HCEC 1CT (cell line): ENCODE data around the gene APOBEC3C.
A peak's percentile ranks its signal among the peaks of the same experiment; 100 is the strongest.
"Not testable (repeated sequence)": the region's sequence is repeated elsewhere in the genome, so short reads cannot be mapped to it uniquely, and the experiment has no call there.

ENCODE experiments used
- DNase-seq: peaks from one replicate; pipeline ENCODE4 v3.0.0-alpha.2; 2017

The APOBEC3C gene

DNA sequence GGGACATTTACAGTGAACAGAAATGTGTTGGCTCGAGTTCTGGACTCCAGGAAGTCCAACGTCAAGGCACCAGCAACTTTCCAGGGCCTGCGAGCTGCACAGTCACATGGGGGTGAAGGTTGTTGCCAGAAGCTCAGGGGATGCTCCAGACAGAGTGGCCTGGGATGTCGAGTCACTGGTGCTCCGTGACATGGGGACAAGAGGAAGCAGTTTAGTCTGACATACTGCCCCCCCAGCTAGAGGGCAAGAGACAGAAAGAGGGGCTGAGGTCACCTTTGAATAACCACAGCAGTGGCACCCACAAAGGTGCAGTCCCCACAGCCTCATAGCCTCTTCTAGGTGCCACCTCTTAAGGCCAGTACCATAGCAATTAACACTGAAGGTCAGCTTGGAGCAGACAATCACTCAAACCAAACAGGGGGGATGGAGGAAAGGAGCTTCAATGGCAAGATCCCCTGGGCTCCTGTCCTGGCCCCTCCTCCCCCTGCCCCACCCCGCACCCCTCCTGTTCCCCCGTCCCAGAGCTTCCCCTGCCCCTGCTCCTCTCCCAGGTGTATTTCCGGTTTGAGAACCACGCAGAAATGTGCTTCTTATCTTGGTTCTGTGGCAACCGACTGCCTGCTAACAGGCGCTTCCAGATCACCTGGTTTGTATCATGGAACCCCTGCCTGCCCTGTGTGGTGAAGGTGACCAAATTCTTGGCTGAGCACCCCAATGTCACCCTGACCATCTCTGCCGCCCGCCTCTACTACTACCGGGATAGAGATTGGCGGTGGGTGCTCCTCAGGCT lies 10.7 kb downstream of the APOBEC3C start:
- DNase-seq, result no peak

GRCh38 chr22:39026509-39027150 lies 12.6 kb downstream of the APOBEC3C start:
- no peak for DNase-seq

DNA sequence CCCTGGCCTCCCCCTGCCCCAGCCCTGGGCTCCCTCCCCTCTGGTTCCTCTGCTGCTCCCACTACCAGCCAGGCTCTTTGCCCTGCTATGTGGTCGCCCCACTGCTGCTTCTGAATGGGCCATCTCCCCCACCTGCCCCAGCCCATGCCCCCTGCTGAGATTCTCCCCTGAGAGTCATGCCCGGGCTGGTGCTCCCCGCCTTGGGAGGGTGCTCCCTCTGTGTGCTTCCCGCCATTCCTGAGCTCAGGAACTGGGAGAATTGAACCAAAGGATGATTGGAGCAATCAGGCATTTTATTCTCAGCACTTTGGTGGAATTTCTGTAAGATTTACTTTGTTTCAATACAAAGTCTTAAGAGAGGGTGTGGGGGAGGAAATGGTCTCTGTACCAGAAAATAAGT lies 13.7 kb downstream of the APOBEC3C start:
- DNase-seq, result no peak

GRCh38 chr22:39028281-39028680 lies 14.2 kb downstream of the APOBEC3C start:
- no peak for DNase-seq

DNA sequence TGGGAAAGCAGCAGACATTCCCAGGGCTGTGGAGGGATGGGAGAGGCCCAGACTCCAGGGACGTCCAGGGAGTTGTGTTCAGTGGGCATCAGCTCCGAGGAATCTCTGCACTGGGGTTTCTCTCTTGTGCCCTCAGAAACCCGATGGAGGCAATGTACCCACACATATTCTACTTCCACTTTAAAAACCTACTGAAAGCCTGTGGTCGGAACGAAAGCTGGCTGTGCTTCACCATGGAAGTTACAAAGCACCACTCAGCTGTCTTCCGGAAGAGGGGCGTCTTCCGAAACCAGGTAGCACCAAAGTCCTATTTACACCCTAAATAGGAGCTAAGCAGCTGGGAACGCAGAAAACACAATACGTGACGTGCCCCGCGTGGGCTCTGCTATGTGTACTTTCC lies 15.2 kb downstream of the APOBEC3C start:
- no peak for DNase-seq

GRCh38 chr22:39030705-39031104 lies 16.6 kb downstream of the APOBEC3C start:
- DNase-seq, result no peak

GRCh38 chr22:39031434-39032295 lies 17.6 kb downstream of the APOBEC3C start:
- DNase-seq, result not testable (repeated sequence)

DNA sequence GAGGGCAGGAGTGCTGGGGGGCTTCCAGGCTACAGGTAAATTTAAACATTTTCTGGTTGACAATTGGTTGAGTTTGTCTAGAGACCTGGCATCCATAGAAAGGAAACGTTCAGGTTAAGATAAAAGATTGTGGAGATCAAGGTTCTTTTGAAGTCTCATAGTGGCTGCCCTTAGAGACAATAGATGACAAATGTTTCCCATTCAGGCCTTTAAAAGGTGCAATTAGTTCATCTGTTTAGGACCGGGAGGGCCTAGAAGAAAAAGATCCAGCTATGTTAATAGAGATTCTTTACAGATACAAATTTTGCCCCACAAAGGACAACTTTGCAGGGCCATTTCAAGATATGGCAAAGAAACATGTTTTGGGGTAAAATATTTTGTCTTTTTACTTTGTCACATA lies 23.0 kb downstream of the APOBEC3C start:
- not testable (repeated sequence) for DNase-seq

- DNase-seq, result no peak
Measured at GRCh38 chr22:39039306-39040126, 25.5 kb downstream of the APOBEC3C start.

- DNase-seq, result not testable (repeated sequence)
Measured at GRCh38 chr22:39040155-39040537, 26.1 kb downstream of the APOBEC3C start.

- peak; percentile 30 for DNase-seq
Measured at GRCh38 chr22:39040538-39041296, 26.7 kb downstream of the APOBEC3C start, which contains the start of gene APOBEC3F. Gene APOBEC3F (plus strand): TSS chr22:39040864. CDS start chr22:39040961, 97 bp downstream.

GRCh38 chr22:39041908-39042307 lies 27.9 kb downstream of the APOBEC3C start:
- DNase-seq, result no peak

DNA sequence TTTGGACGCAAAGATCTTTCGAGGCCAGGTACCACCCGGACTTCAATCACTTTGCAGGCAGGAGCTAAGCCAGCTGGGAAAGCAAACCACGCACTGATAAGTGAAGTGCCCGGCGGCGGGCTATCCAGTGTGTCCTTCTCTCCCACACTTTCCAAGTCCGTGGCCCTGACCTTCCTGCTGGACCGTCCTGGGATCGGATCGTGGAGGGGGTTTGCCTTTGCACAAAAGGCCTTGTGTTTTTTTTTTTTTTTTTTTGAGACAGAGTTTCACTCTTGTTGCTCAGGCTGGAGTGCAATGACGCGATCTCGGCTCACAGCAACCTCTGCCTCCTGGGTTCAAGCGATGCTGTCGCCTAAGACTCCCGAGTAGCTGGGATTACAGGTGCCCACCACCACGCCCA lies 29.0 kb downstream of the APOBEC3C start:
- not testable (repeated sequence) for DNase-seq

- DNase-seq, result not testable (repeated sequence)
Measured at GRCh38 chr22:39045136-39045535, 31.1 kb downstream of the APOBEC3C start.

GRCh38 chr22:39049486-39049885 lies 35.4 kb downstream of the APOBEC3C start:
- DNase-seq, result not testable (repeated sequence)

DNA sequence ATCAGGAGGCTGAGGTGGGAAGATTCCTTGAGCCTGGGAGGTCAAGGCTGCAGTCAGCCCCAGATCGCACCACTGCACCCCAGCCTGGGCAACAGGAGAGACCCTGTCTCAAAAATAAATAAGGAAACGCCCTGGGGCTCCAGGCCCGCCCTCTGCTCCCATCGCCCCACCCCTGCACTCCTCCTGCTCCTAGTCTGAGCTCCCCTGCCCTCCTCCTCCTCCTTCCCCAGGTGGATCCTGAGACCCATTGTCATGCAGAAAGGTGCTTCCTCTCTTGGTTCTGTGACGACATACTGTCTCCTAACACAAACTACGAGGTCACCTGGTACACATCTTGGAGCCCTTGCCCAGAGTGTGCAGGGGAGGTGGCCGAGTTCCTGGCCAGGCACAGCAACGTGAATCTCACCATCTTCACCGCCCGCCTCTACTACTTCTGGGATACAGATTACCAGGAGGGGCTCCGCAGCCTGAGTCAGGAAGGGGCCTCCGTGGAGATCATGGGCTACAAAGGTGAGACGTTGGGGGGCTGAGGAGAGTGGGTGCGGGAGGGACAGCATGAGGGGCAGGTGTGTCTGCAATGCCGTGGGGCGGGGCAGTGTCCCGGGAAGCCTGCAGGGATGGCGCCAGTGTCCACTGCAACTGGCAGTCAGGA lies 37.9 kb downstream of the APOBEC3C start:
- not testable (repeated sequence) for DNase-seq

- DNase-seq, result no peak
Measured at GRCh38 chr22:39055658-39056057, 41.6 kb downstream of the APOBEC3C start.

GRCh38 chr22:39061290-39061689 lies 47.2 kb downstream of the APOBEC3C start:
- DNase-seq, result not testable (repeated sequence)

DNA sequence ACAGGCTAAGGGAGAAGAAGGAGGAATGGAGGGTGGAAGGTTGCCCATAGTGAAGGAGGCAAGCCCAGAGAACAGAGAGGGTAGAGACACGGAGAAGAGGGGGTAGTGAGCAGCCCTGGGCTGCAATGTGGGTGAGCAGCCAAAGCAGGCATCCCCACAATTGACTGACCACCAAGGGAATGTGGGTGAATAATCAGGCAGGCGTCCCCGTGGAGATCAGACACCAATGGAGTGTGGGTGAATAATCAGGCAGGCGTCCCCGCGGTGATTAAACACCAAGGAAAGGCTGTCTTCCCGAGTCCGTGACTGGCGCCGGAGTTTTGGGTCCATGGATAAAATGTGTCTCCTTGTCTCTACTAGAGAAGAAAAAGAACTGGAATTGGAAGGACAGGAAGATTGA lies 47.9 kb downstream of the APOBEC3C start:
- DNase-seq, result not testable (repeated sequence)

- not testable (repeated sequence) for DNase-seq
Measured at GRCh38 chr22:39063904-39064303, 49.8 kb downstream of the APOBEC3C start.
